ENCODE measurements around the gene MTFMT. TPM values are rescaled to one million over a fixed set of nuclear protein-coding genes. Genes with fewer than 3 reads are reported as not detected.

The MTFMT gene
- polyA plus RNA-seq, 1 donor = 10.3 TPM

DNA sequence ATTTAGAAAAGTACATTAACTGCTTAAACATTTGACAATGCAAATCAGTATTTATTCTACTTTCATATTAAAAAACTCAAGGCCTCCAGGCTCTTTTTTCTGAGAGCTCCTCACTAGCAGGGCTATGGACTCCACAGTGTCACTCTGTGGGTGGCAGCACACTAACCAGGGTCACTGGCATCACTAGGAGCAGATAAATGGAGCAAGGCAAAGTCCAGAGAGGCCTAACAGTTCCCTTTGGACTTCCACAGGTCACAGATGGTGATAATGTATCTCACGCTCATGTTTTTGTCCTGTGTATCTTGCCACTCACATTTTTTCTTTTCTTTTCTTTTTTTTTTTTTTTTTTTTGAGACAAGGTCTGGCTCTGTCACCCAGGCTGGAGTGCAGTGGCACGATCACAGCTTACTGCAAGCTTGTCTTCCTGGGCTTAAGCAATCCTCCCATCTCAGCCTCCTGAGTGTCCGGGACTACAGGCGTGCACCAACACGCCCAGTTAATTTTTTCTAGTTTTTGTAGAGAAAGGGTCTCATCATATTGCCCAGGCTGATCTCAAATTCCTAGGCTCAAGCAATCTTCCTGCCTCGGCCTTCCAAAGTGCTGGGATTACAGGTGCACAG lies 47.5 kb downstream of the MTFMT start:
- DNase-seq = no peak

DNA sequence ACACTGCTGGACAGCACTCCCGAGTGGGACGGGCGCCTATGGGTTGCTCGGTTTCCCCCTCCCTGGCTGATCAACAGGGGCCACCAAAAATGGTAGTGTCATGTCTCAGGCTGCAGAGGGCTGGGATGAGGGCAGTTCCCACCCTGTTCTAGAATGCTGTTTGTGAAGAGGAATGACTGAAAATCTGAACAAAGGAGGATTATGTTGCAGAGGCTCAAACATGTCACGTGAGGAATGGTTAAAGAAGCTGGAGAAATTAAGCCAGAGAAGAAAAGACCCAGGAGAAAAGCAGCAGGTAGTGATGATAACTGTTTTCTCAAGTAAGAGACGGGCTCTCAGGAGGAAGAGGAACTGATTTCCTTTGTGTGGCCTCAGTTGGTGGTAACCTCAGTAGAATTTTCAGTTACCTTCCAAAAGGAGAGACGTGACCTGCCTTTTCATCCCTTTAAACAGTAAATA lies 50.2 kb downstream of the MTFMT start:
- DNase-seq = no peak

- no peak for DNase-seq
These were observed 54.0 kb downstream of the MTFMT start for GRCh38 chr15:64975390-64975789.

DNA sequence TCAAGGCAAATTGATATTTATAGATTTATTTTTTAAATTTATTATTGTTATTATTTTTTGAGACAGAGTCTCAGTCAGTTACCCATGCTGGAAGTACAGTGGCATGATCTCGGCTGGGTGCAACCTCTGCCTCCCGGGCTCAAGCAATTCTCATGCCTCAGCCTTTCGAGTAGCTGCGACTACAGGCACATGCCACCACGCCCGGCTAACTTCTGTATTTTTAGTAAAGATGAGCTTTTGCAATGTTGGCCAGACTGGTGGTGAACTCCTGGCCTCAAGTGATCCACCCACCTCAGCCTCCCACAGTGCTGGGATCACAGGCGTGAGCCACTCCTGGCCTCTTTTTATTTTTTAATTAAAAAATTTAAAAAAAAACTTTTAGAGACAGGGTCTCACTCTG lies 58.7 kb downstream of the MTFMT start:
- DNase-seq = no peak

DNA sequence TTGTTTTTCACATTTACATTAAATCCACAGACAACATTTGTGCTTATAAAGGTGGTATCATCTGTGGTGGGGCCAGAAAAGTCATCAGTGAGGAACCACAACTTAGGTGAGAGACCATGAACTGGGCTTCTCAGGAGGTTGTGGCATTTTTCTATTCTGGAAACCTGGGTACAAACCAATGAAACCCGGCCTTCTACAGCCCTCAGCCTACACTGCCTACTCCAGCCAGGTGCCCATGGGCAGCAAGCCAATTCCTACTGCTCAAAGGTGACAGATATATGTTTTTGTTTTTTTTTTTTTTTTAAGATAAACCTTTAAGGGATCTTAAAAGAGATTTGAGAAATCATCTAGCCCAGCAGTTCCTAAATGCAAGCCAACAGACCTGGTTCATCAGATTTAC lies 60.0 kb downstream of the MTFMT start:
- DNase-seq = no peak

DNA sequence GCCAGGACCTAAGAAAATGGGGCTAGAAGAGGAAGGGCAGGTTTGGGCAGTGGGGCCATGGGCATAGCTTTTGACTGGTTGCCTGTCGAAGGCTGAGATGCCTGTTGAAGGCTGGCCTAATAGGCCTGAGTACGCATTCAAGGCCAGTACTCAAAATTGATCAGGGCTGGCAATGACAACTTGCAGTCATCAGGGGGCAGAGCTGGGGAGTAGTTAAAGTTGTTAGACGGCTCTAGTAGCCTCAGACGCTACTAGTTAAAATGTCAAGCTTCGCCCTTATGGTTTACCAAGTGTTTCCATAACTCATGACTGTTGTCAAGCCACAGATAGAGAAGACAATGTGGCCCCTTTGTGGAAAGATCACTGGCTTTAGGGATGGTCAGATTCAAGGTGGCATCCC lies 68.4 kb downstream of the MTFMT start:
- no peak for DNase-seq

- DNase-seq = no peak
These were observed 69.3 kb downstream of the MTFMT start for GRCh38 chr15:64960153-64960552.

GRCh38 chr15:64959128-64959527 lies 70.3 kb downstream of the MTFMT start:
- DNase-seq = no peak

- DNase-seq = no peak
These were observed 75.0 kb downstream of the MTFMT start for GRCh38 chr15:64954395-64954794.

DNA sequence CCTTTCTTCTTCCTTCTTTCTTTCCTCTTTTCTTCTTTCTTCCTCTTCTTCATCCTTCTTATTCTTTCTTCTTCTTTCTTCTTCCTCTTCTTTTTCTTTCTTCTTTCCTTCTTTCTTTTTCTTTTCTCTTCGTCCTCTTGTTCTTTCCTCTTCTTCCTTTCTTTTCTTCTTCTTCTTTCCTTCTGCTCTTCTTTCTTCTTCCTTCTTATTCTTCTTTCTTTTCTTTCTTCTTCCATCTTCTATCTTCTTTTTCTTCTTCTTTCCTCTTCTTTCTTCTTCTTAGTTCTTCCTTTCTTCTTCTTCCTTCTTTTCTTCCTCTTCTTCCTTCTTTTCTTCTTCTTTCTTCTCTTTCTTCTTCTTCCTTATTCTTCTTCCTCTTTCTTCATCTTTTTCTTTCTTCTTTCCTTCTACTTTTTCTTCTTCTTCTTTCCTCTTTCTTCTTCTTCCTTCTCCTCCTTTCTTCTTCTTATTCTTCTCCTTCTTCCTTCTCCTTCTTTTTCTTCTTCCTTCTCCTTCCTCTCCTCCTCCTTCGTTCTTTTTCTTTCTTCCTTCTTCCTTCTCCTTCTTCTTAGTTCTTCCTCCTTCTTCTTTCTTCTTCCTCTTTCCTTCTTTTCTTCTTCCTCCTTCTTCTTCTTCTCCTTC lies 77.5 kb downstream of the MTFMT start:
- DNase-seq = no peak

Other genes with a start within 250 kb of the MTFMT start
- gene PIF1, start 204.0 kb downstream of the MTFMT start, polyA plus RNA-seq (ENCODE audit: insufficient read length) = 8.6 TPM
- gene PLEKHO2, start 187.7 kb downstream of the MTFMT start, polyA plus RNA-seq (ENCODE audit: insufficient read length) = 16.7 TPM
- gene ANKDD1A, start 117.7 kb downstream of the MTFMT start, polyA plus RNA-seq (ENCODE audit: insufficient read length) = 6.1 TPM
- gene SPG21, start 39.7 kb downstream of the MTFMT start, polyA plus RNA-seq (ENCODE audit: insufficient read length) = 75.3 TPM
- 2.4 TPM for gene SLC51B, start 15.7 kb upstream of the MTFMT start, polyA plus RNA-seq (ENCODE audit: insufficient read length)
- gene RASL12, start 38.4 kb upstream of the MTFMT start, polyA plus RNA-seq (ENCODE audit: insufficient read length) = 14.1 TPM
- 1.7 TPM for gene KBTBD13, start 47.1 kb upstream of the MTFMT start, polyA plus RNA-seq (ENCODE audit: insufficient read length)
- 6.4 TPM for gene UBAP1L, start 85.6 kb upstream of the MTFMT start, polyA plus RNA-seq (ENCODE audit: insufficient read length)
- gene PDCD7, start 104.2 kb upstream of the MTFMT start, polyA plus RNA-seq (ENCODE audit: insufficient read length) = 25.7 TPM
- gene CLPX, start 155.7 kb upstream of the MTFMT start, polyA plus RNA-seq (ENCODE audit: insufficient read length) = 43.9 TPM
- gene CILP, start 181.8 kb upstream of the MTFMT start, polyA plus RNA-seq (ENCODE audit: insufficient read length) = 20.6 TPM